NB4 (cell line): Measurements from ENCODE around the gene THAP7.

ENCODE experiments used
- DNase-seq: peaks from one replicate; pipeline ENCODE4 v3.0.0; 2010; ENCODE audit warnings: low read depth
- H3K4me3 ChIP-seq: one replicate; pipeline ENCODE4 v1.5.1; 2011; ENCODE audit warnings: mild to moderate bottlenecking, low read depth, low read length, moderate library complexity
- CTCF ChIP-seq: IDR thresholded peaks from one replicate; pipeline ENCODE4 v1.5.1; 2012; ENCODE audit warnings: low read depth, low read length
- MAX ChIP-seq: IDR thresholded peaks from 2 replicates; pipeline ENCODE4 v1.6.1; 2011; ENCODE audit warnings: low read depth, low read length
- MYC ChIP-seq: IDR thresholded peaks from 2 replicates; pipeline ENCODE4 v1.6.1; 2011; ENCODE audit warnings: low read depth, low read length
- POLR2A ChIP-seq: IDR thresholded peaks from 2 replicates; pipeline ENCODE4 v1.6.1; 2011; ENCODE audit warnings: mild to moderate bottlenecking; ENCODE audit not compliant: insufficient read length; ENCODE audit errors: extremely low read depth

THAP7 gene

GRCh38 chr22:20955548-20955947 is 46.4 kb downstream of the THAP7 start:
- TF ChIP-seq POLR2A = no peak
- no peak overlapping the region for H3K4me3 ChIP-seq
- no peak for DNase-seq

- no peak overlapping the region for H3K4me3 ChIP-seq
- TF ChIP-seq POLR2A (no peak), CTCF (no peak), MYC (no peak), MAX (no peak)
- DNase-seq = peak; percentile 31
Observed at GRCh38 chr22:20953668-20954500, 48.0 kb downstream of the THAP7 start.

- TF ChIP-seq MYC = no peak
- no peak for TF ChIP-seq CTCF
- TF ChIP-seq POLR2A = no peak
- TF ChIP-seq MAX = no peak
- no peak overlapping the region for H3K4me3 ChIP-seq
- DNase-seq = no peak
Observed at GRCh38 chr22:20953342-20953608, 48.6 kb downstream of the THAP7 start.

GRCh38 chr22:20952544-20953341 is 49.2 kb downstream of the THAP7 start:
- TF ChIP-seq MYC (no peak), POLR2A (no peak), CTCF (no peak), MAX (no peak)
- H3K4me3 ChIP-seq = no peak overlapping the region
- no peak for DNase-seq

GRCh38 chr22:20951932-20952380 is 50.0 kb downstream of the THAP7 start:
- no peak overlapping the region for H3K4me3 ChIP-seq
- no peak for TF ChIP-seq POLR2A
- no peak for TF ChIP-seq MYC
- TF ChIP-seq MAX = no peak
- no peak for TF ChIP-seq CTCF
- no peak for DNase-seq

GRCh38 chr22:20951151-20951931 is 50.6 kb downstream of the THAP7 start:
- TF ChIP-seq CTCF (no peak), MAX (no peak), MYC (no peak), POLR2A (no peak)
- H3K4me3 ChIP-seq = no peak overlapping the region
- no peak for DNase-seq
